GM21576 (cell line): ENCODE measurements around the gene CACNG7.

Source experiments
- ATAC-seq: cut with Tn5 transposase; IDR thresholded peaks from one replicate; pipeline ENCODE4 v1.9.1; 2021; ENCODE audit warnings: mild to moderate bottlenecking, moderate library complexity; ENCODE audit not compliant: unreplicated experiment

Gene CACNG7

DNA sequence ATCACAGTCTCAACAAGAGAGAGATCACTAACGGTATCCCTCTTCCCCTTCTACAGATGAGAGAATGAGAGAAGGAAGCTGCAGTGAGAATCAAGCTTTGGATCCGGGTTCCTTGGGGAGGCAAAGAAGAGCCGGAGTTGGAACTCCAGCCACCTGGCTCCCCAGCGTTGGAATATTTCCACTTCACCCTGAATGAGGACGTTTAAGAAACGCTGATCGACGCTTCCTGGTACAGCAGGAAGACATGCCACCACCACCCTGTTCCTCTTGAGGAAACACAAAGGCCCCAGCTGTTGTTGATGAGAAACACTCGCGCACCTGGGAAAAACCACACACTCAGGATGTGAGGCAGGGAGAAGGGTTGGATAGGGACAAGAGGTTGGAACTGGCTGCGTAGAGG is 42.4 kb downstream of the CACNG7 start:
- ATAC-seq: no peak

DNA sequence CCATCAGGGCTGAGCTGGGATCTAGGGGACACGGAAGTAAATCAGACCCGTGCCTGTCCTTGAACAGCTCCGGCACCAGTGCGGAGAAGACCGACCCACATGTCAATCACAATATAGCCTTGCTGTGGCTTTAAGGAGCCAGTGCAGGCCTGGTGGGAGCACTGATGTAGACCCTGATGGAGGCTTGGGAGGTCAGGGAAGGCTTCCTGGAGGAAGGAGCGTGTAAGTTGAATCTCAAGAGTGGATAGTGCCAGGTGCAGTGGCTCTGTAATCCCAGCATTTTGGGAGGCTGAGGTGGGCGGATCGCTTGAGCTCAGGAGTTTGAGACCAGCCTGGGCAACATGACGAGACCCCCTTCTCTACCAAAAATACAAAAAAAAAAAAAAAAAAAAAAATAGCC is 42.9 kb downstream of the CACNG7 start:
- ATAC-seq: no peak

DNA sequence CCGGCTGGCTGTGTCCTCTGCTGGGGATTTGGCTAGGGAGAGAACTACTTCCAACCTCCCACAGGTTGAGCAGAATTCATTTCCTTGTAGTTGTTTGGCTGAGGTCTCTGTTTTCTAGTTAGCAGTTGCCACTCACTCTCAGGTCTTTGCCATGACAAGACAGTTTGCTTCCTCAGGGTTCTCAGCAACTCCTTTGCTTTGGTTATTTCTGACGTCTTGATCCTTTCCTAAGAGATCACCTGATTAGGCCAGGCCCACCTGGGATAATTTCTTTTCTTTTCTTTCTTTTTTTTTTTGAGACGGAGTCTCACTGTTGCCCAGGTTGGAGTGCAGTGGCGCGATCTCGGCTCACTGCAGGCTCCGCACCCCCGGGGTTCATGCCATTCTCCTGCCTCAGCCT is 44.3 kb downstream of the CACNG7 start:
- ATAC-seq: no peak

DNA sequence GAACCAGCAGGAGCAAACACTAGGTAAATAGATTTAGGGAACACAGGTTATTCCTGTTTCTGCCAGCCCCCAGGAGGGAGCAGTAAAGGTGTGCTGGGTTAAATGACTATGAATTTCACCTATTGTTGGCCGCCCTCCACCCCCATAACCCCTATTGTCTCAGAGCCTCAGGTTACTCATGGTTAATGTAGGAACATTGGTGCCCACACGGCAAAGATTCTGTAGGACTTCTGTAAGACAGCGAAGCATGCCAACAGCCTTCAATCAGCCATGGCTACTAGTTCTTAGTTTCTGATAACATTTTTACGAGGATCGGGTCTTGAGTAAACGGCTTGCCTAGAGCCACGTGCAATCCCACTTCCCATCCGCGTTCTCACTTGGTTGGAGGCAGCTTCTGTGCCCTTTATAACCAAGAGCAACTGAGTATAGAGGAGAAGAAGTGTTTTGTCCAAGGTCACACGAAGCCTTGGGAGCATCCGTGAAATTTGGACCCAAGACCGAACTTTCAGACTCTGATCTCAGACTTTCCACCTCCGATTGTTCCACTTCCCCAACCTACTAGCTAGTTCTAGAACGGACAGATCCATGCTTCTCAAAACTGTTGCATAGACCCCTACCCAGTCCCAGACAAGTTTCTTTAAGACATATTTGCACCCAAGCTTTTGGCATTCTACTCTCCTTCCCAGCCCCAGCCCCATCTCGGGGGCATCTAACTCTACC is 48.5 kb downstream of the CACNG7 start:
- no peak for ATAC-seq

DNA sequence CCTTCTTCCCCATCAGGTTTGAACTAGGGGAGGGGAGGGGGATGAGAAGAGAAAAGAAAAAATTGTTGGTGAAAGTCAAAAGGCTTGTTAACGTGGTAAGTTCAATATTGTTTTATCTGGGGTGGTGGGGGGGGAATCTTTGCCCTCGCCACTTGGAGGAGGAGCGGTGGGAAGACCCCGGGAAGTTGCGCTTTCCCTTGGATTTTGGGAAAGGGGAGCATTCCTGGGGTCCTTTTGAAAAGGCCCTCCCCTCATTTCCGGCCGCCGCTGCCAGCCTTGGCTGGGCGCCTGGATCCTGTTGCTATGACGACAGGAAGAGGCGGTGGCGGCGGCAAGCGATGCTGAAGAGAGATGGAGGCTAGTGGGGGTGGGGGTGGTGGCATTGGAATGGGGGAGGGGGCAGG is 49.1 kb downstream of the CACNG7 start:
- no peak for ATAC-seq

DNA sequence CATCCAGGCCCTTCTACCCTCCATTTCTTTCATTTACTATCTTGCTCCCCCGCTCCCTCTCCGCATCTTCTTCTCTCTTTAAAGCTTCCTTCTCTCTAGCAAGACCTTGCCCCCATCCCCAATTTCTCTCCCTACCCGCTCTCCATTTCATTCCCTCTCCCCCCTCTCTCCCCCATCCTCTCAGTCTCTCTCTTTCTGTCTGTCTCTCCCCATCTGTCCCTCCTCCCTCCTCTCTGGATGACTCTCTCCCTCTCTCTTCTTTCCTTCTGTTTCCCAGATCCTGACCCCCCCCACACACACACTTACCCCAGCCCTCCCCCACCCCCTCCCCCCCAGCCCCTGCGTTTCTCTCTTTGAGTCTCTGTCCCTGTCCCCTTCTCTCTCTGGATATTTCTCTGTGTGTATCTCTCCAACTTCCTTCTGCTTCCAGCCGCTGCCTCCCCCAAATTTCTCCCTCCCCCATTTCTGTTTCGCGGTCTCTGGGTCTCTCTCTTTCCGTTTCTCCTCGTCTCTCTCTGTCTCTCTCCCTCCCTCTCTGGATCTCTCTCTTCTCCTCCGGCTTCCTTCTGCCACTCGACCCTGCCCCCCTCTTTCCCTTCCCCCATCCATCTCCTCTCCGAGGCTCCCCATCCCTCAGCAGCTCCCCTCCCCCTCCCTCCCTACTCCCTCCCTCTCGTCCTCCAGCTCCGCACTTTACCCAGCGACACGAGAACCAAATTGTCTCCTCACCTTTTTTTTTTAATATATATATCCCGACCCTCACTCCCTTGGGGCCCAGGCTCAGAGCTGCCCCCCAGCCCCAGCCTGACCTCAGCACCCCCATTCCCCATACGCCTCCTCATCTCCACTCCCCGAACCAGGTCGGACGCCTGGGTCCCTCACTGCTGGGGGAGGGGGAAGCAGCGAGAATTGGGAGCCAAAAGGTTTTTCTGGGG is 50.0 kb downstream of the CACNG7 start:
- ATAC-seq: no peak

DNA sequence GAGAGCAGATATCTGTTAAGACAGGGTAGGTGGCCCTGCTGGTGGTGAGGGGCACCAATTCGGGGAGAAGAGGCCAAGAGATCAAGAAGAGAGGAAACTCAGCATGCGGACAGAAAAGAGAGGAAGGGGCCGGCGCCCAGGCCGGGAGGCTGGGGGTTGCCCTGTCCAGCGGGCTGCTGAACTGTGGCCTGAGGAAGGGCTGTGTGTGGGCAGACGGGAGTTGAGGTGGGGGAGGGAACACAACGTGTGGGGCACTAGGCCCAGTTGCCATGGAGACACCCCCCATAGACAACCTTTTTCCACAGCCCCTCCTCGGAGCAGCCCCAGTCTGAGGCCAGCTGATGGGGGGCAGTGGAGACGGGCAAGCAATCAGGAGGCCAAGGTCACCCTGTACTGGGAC is 51.1 kb downstream of the CACNG7 start:
- ATAC-seq: no peak

DNA sequence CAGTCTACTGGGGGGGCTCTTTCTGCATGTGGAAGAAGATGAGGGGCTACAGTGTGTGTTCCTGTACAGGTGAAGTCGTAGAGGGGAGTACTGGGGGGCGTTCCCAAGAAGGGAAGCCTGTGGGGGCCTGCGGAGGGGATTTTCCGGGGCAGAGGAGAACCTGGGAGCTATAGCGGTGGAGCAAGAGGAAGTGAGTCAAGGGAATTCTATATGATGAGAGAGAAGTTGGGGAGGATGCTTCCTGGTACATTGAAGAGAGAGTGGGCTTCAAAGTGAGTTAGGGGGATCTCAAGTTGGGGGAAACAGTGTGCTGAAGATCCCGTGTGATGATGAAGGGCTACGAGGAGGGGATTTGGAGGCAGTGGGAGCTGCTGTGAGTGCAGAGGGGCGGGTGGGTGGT is 51.8 kb downstream of the CACNG7 start:
- ATAC-seq: no peak

DNA sequence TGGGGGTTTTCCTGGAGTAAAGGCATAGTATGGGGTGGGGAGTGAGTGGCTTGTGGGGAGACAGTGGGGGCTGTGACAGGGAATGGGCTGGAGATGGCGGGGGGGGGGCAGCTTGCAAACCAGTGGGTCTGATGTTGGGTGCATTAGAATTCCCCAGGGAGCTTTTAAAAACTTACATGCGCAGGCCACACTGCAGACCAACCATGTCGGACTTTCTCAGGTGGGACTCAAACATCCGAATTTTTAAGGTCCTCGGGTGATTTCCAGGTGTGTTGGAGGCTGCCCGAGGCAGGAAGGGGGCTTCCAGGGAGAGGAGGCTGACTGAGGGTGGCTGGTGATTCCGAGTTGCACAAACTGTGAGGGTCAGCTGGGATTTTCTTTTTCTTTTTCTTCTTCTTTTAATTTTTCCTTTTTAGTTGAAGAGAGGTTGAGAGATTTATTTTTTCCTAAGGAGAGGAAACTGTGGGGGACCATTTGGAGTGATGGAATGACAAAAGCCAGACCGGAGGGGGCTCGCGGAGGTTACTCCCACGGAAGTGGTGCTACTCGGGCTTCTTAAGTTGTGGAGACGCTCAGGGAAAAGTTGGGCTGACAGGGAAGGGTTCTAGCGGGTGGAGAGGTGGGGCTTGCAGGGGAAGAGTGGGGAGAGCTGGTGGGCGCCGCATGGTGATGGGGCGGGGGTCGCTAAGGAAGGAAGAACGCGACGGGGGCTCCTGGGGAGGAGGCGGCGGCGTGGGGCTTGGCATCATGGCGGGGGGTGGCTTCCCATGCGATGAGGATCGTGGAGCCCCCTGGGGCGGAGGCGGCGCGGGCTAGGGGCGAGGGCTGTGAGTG is 52.7 kb downstream of the CACNG7 start:
- ATAC-seq: no peak

DNA sequence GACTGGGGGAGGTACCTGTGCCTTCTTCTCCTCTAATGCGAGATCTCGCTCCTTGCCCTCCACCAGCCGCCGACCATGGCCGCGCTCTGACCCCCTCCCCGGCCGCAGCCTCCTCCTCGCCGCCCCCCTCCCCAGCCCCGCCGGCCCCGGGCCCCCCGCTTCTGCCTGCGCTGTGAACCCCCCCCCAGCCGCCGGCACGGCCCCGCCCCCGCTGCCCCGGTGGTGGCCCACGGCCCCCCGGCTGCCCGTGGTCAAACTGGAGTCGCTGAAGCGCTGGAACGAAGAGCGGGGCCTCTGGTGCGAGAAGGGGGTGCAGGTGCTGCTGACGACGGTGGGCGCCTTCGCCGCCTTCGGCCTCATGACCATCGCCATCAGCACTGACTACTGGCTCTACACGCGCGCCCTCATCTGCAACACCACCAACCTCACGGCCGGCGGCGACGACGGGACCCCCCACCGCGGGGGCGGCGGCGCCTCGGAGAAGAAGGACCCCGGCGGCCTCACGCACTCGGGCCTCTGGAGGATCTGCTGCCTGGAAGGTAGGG is 53.9 kb downstream of the CACNG7 start, which contains the start of gene CACNG8:
Gene CACNG8, plus strand, starts transcription at position 51 of the 545 bp plus-strand sequence.
- no peak for ATAC-seq

DNA sequence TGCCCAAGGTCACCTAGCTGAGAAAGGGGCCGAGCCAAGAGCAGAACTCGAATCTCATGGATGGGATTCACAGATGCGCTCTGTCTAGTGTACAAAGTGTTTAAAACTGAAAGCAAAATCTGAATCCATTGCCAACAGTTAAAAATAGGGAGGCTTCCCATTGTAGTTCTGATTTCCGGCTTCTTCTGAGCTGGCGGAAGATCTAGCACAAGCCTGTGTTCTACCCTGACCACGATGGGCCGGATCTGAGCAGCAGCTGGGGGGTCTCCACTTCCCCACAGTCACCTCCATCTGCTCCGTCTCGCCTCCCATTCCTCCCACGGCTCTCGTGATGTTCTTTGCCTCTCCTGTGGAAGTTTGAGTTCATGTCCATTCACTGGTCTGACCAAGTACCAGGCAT is 56.0 kb downstream of the CACNG7 start:
- ATAC-seq: no peak

DNA sequence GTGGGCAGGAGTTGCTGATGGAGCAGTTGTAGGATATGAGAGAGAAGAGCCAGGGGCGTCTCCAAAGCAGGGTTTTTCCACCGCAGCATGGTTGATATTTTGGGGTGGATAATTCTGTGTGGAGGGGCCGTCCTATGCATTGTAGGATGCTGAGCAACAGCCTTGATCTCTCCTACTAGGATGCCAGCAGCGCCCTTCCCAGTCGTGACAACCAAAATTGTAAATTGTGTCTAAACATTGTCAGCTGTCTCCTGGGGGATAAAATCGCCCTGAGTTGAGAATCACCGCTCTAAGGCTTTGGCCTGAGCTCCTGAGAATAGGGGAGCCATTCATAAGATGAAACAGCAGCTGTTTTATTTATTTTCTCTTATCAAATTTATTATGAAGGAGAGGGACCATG is 57.9 kb downstream of the CACNG7 start:
- ATAC-seq: no peak

DNA sequence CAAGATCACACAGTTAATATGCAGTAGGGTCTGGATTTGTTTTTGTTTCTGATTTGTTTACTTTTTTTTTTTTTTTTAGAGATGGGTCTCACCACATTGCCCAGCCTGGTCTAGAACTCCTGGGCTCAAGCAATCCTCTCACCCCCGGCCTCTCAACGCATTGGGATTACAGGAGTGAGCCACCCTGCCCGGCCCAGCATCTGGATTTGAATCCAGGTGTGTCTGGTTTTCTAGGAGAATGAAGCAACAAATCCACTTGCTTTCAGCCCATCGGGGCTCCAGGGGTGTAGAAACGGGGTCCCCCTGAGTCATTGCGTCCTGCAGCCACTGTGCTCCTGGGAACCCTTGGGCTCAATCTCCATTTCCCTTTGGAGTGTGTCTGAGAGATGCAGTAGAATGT is 60.3 kb downstream of the CACNG7 start:
- no peak for ATAC-seq

DNA sequence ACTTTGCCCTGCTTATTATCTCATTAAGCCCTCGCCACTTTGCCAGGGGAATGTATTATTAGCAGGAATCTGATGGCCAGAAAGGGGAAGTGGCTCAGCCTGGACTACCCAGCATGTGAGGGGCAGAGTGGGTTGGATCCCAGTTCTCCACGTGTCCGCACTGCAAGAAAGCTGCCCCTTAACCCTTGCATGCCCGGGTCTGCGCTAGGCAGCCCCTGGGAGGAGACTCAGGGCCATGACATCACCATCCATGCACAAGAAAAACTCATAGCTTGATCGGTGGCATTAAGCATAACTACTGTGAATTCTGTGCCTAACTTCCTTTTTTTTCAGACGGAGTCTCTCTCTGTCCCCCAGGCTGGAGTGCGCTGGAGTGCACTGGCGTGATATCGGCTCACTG is 62.6 kb downstream of the CACNG7 start:
- ATAC-seq: no peak

DNA sequence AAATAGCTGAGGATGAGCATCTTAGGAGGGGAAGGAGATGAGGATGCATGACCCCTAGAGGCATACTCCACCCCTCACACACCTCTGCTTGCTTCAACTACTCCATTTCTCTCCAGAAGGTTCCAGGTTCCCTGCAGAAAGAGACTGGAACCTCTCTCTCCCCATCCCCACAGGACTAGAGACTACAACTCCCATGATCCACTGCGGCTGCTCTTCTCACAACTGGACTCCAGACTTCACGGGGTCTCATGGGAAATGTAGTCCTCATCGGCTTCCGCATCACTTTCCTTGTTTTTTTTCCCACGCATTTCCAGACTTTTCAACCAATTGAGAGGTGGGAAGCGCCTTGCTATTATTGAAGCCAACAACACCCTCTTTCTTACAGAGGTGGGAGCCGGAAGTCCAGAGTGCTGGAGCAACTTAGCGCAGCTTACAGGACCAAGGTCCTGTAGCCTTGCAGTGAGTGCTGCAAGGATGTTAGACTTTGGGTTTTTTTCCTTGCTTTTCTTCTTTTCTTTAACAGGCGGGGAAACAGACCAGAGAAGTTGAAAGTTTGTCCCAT is 68.4 kb downstream of the CACNG7 start:
- no peak for ATAC-seq

DNA sequence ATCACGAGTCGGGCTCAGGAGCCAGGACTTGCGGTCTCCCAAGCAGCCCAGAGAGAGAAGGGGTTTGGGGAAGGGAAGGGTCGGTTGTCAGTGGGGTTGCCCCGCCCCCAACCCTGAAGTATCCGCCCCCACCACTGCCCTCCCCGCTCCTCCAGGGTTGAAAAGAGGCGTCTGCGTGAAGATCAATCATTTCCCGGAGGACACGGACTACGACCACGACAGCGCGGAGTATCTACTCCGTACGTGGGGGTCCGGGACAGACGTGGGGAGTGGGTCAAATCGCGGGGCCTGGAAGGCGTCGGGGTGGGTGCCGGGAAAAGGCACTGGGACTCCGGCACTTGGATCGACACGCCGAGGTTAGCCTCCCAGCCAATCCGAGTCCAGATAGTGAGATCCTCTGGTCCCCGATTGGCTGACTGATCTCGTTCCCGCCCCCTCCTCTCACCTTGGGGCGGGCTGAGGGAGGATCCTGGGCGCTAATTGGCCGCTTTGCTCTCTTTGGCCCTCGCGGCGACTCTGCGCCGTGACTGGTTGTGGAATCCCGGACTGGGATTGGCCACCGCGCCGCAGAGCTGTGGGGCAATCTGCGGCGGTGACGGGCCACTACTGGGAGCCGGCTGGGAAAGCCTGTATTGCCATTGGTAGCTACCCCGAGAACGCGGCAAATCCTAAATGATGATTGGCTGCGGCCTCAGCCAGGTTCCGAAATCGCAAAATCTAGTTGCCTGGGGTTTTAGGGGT is 69.1 kb downstream of the CACNG7 start:
- ATAC-seq: no peak

DNA sequence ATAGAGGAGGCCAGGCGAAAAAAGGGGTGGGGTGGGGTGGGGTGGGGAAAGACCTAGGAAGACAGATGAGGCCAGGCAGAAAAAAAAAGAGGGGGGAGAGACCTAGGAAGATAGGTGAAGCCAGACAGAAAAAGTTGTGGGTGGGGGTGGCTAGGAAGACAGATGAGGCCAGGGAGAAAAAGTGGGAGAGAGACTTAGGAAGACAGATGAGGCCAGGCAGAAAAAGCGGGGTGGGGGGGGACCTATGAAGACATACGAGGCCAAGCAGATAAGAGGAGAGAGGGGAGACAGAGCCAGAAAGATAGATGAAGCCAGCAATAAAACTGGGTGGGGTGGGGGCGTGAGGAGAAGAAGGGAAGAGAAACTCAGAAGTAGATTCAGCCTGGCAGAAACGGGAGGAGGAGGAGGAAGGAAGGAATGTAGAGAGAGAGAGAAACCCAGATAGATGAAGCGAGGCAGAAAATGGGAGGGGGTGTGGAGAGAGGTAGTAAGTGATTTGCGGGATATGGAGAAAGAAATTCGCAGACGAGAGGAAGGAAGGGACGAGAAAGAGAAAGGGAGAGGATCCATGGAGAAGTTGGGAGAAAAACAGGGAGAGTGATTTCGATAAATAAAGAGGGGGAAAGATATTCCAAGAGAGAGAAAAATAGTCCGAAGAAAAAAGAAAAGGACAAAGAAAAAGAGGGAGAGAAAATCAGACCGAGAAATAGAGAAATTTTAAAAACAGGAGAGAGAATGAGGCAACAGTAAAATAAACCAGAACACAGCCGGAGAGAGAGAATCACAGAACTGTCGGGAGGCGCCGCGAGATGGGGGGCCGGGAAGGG is 70.1 kb downstream of the CACNG7 start:
- ATAC-seq: no peak

DNA sequence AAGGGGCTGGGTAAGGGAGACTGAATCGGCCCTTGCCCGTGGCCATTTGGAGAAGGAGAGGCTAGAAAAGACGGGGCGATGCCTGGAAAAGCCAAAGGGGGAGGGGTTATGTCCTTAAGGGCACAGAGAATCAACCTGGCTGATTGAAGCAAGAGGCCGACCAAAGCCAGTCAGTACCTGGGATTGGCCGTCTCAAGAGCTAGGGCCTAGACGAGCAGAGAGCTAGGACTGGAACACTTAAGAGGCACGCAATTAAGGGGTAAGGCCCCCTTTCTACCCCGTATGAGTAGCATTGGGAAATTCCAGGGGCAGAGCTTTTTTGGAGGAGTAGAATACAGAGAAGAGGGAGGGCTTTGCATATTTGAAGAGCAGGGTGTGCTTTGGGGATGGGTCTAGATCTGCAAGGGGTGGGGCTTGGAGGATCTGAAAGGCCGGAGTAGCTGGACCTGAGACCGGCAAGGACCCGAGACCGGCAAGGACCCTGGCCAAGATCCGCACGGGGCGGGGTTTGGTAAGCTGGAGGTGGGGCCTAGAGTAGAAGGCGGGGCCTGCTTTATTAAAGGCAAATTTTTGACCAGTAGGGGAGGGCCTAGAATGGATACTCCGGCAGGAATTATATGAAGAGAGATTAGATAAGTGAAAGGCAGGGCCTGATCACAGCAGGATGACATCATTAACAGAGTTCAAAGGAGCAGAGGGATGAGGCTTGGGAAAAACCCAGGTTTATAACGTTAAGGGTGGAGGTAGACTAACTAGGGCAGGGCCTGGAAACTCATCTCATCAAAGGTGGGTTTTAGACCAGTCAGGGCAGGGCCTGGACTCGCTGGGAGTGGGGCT is 71.7 kb downstream of the CACNG7 start:
- no peak for ATAC-seq
